ENCODE data around the gene GRIN2C. TPM values are rescaled to one million over a fixed set of nuclear protein-coding genes. Genes with fewer than 3 reads are reported as not detected.

Gene GRIN2C
- total RNA-seq, 2 donors from 2014 or later, result 25.2 to 38.8 TPM

DNA sequence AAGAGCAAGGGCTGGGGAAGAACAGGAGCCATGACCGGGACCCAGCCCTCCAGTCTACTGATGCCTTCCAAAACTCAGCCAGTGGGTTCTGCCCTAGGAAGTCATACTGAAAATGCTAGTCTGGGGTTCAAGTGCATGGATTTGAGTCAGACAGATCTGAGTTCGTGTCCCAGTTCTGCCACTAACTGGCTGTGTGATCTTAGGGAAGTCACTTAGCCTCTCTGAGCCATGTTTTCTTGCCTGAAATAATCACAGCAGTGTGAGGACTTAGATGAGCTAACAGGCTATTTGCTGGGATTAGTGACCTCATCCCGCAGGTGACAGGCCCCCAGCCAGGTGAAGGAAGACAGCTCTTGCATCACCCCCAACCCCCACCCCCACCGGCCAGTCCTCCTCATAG is 4.4 kb downstream of the GRIN2C start:
- intact Hi-C loops (cut with DNase I), result loop anchor here in 1 of 2 donors (5.0 kb wide), 1 partner anchor 48 kb away; no protein-coding TSS in a partner anchor
- DNase-seq, result no peak
- ATAC-seq, result no peak

DNA sequence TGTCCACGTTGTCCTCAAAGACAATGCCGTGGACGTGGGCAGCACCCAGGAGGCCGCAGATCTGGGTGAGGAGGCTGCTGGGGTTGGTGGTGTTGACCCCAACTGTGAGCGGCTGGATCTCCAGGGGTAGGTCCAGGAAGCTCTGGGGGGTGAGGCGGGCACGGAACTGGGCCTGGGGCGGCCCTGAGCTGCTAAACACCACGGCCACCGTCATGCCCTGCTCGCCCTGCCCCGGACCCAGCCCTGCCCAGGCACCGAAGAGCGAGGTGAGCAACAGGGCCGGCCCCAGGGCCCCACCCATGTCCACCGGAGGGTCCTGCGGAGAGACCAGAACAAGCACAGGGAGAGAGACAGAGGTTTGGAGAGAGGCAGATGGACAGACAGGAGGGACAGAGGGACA is 4.9 kb downstream of the GRIN2C start:
- DNase-seq, result no peak
- no peak for ATAC-seq
- intact Hi-C loops (cut with DNase I), result loop anchor here in 1 of 2 donors (5.0 kb wide), 1 partner anchor 47 kb away; no protein-coding TSS in a partner anchor

DNA sequence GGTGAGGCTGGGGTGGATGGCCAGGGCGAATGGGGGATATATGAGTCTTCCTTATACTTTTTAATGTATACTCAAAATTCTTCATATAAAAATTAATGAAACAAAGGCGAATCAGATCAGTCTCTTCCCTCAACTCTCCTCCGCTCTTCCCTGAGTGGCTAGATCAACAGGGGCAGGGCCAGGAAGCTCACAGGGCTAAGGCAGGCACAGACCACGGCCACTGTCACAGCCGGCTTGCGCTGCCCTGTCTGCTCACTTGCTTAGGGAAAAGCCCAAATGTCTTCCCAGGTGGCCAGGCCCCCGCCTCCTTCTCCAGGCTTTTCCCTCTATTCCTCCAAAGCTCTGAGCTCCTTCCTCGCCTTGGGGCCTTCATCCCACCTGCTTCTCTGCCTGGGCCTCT is 6.0 kb downstream of the GRIN2C start:
- DNase-seq (no peak), ATAC-seq (no peak)
- intact Hi-C loops (cut with DNase I), result no loop called here

DNA sequence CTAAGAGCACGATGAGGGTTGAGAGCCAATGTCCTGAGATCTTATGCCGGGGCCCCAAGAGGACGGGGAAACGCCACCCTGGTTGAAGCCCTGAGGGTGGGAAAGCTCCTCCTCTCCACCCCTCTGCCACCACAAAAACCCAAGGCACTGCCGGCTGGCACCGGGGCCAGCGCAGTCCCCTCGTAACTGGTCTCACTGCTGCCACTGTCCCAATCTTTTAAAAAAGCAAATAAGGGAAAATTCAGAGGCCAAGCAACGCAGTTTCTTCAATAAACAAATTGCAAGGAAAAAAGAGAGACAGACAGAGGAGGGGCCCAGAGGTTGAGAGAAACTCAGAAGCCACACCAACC is 6.7 kb downstream of the GRIN2C start:
- intact Hi-C loops (cut with DNase I), result no loop called here
- DNase-seq (no peak), ATAC-seq (no peak)

DNA sequence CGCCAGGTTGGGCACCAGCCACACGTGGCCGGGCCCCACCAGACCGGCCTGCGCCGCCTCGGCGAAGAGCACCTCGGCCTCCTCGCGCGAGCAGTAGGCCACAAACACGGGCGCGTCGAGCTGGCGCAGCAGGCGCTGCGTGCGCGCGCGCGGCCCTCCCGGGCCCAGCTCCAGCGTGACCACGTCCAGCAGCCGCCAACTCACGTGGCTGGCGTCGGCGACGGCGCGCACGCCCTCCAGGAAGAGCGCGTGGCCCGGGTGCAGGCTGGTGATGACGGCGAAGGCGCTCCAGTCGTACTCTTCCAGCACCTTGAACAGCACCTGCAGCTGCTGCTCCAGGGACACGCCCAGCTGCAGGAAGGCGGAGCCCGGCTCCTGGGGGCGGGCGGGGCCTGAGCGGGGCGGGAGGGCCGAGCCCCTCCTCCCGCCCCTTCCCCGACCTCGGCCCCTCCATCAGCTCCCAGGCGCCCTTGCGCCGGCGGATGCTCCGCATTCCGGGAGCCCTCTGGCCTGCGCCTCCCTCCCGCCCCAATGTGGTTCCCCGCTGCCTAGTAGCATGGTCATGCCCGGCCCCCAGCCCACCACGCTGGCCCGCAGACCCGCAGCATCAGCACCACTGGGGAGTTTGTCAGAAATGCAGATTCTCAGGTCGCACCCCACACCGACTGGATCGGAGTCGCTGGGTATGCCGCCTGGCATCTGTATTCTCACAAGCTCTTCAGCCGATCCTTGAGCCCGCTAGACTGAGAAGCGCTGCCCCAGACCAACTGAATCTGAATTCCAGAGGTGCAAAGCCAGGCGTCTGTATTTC is 7.2 kb downstream of the GRIN2C start:
- ATAC-seq (peak; percentile 35 to 39), DNase-seq (no peak)
- intact Hi-C loops (cut with DNase I), result no loop called here

DNA sequence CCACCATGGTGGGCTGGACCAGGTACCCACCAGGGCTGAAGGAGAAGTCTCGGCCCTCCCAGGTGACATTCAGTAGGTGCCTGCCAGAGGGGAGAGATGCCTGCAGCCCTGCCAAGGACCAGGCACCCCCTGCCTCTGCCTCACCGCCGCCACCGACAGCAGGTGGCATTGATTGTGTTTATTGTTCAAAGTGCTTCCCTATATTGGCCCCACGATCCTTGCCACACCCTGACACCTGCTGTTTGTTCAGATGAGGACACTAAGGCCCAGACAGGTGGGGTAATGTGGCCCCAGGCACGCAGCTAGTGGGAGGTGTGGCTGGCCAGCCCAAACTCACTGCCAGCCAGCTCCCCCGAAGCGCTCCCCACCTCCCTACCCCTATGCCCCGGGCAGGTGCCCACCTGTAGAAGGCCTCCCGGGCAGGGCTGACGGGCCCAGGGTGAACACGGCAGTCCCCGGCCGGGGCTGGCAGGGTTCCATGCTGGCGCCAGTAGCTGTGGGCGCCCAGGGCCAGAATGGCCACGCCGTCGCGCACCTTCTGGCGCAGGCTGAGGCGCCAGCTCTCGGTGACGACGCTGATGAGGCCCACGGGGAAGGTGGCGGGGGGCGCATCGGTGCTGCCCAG is 8.0 kb downstream of the GRIN2C start:
- intact Hi-C loops (cut with DNase I), result no loop called here
- ATAC-seq (no peak), DNase-seq (no peak)

DNA sequence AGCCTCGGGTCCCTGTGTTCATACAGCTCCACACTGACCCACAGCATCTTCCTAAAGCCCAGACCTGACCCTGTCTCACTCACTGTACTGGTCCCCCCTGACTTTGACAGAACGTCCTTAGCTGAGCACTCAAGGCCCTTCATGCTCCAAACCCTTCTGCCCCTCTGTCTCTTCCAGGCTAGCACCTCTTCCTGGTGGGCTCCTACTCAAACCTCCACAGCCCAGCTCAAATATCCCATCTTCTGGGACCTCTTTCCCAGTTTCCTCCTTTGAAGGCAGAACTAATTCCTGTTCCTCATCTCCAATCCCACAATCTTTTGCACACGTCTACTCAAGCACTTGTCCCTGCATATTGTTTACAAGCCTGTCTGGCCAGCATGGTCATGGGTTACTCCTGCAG is 8.8 kb downstream of the GRIN2C start:
- intact Hi-C loops (cut with DNase I), result no loop called here
- DNase-seq (no peak), ATAC-seq (no peak)

DNA sequence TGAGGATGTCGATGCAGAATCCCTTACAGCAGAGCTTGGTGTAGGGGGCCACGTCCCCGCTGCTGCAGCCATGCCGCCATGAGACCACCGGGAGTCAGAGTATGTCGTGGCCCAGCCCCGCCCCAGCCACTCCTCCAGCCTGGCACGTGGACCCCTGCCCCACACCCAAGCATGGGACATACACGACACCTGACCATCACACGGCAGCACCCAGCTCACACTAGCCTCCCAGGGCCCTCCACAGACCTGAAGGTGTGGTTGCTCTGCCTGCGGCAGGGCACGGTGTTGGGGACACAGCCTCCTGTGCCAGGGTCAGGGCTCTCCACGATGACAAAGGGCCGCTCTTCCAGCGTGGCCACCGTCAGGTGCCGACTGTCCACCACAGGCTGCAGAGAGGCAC is 9.4 kb downstream of the GRIN2C start:
- intact Hi-C loops (cut with DNase I), result no loop called here
- ATAC-seq, result no peak
- DNase-seq, result no peak

DNA sequence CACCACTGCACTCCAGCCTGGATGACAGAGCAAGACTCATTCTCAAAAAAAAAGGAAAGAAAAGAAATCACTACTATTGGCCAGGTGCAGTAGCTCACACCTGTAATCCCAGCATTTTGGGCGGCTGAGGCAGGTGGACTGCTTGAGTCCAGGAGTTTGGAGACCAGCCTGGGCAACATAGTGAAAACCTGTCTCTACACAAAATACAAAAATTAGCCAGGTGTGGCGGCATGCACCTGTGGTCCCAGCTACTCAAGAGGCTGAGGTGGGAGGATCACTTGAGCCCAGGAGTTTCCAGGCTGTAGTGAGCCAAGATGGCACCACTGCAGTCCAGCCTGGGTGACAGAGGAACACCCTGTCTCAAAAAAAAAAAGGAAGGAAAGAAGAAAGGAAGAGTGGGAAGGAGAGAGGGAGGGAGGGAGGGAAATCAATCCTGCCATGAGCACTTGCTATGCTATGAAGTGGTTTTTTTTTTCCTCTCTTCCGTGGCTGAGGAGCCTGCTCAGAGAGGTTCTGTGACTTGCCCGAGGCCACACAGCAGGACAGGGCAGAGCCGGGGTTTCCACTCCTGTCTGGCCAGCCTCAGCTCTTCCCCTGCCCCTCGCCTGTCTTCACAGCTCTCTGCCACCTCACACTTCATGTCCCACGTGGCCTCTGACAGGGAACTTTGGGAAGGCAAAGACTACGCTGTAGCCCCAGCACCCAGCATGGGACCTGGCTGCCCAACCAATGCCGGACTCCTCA is 10.9 kb downstream of the GRIN2C start:
- intact Hi-C loops (cut with DNase I), result no loop called here
- ATAC-seq (no peak), DNase-seq (no peak)

DNA sequence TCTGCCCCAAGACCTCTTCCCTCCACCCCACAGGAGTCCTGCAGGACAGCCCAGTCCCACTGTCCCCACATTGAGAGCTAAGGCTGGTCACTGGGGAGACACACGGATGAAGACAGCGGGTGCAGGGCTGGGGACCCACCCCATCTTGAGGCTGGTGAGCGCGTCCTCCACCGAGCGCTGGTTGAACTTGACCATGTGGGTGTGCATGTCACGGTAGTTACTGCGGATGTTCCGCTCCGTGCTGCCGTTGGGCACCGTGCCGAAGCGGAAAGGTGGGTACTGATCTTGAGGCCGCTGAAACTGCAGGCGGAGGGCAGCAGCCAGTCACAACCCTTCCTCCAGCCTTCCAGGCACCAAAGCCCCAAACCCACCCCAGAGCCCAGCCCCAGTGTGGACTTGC is 13.1 kb downstream of the GRIN2C start:
- DNase-seq (no peak), ATAC-seq (no peak)
- intact Hi-C loops (cut with DNase I), result no loop called here

DNA sequence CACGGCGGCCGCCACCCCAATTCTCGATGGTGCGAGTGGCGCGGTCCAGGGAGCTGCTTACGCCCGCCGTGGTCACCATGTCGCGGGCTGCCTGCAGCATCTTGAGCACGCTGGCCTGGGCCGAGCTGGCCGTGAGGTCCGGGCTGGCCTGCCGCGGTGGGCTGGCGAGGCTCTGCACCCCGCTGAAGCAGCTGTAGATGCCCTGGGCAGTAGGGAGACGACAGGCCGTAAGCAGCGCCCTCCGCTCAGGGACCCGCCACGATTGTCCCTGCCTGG is 16.4 kb downstream of the GRIN2C start:
- intact Hi-C loops (cut with DNase I), result loop anchor here in 1 of 2 donors (2.0 kb wide), 1 partner anchor 20 kb away; no protein-coding TSS in a partner anchor
- no peak for DNase-seq

DNA sequence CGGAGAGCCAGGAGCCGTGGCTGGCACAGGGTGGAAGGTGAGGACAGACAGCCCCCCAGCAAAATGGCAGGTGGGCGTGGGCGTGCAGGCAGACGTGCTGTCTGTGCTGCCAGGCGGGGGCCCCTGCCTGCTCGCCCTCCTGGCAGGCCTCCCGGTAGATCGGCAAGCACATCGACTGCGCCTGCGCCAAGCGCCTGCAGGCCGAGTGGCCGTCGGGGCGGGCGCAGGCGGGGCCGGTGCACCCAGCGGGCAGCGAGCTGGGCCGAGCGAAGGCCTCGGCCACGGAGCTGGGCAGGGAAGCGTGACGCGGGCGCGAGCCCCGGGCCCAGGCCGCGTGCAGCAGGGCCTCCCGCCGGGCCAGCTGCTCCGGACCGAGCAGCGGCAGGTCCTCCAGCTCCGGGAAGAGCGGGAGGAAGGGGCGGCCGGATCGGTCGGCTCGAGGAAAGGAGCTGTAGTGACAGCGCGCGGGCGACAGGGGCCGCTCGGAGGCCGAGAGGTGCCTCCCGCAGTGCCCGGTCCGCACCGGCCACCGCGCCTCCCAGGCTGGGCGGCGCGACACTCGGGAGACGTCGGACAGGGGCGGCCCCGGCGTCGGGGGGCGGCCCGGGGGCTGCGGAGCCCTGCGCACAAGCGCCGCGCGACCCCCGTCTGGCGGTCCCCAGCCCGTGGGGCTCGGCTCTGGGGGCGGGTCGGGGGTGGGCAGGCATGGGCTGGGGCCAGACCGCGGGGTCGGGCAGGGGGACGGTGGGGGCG is 16.9 kb downstream of the GRIN2C start:
- peak; percentile 83 to 86 for ATAC-seq
- DNase-seq, result peak; percentile 87
- intact Hi-C loops (cut with DNase I), result loop anchor here in 1 of 2 donors (2.0 kb wide), 1 partner anchor 20 kb away; no protein-coding TSS in a partner anchor

More for the DNA sequence above, 16.4 kb downstream of the GRIN2C start:
- ATAC-seq, result no peak

DNA sequence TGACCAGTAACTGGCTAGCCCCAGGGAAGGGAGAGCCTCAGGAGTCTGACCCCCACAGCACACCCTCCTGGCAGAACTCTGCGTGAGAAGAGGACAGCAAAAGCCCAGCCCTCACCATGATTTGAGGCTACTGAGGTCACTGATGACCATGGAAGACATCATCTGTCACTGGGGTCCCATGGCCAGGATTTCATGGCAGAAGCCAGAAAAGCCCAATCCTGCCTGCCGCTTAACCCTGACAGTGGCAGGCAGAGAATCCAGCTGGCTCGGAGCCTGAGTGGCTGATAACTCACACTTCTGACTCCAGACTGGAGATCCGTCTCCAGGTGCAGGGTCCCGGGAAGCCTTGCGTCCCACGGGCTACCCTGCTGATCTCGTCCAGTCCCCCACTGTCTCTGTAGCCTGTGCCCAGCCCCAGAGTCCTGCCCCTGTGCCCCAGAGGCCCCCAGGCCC is 17.5 kb downstream of the GRIN2C start:
- intact Hi-C loops (cut with DNase I), result loop anchor here in 1 of 2 donors (2.0 kb wide), 1 partner anchor 21 kb away; no protein-coding TSS in a partner anchor
- DNase-seq, result no peak
- ATAC-seq, result peak; percentile 10

DNA sequence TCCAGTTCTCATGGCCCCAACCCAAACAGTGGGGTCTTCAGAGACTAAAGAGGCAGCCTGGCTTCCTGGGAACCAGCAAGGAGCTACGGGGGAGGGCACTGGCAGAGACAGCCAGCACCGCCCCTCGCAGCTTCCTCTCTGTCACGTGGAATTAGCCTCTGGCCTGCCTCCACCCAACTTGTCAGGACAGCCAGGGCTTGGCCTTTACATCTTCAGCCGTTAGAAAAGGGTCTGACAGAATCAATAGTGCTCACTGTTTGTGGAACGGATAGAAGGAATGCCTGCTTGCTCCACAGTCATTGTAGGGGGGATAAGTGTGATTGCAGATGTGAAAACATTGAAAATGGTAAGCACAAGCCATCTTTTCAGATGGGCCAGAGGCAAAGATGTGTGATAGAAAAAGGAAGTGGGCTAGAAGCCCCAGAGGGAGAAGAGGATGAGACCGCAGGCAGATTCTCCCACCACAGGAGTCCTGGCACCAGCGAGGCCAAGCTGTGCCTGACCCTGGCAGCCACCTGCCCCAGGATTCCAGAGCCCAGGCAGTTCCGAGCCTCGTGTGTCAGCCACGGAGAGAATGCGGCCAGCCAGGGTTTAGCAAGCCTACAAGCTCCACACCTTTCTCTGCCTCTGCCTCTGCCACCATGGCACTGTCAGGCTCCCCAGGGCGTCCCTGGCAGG is 18.6 kb downstream of the GRIN2C start:
- intact Hi-C loops (cut with DNase I), result no loop called here
- peak; percentile 87 for DNase-seq
- ATAC-seq, result peak; percentile 64 to 68

DNA sequence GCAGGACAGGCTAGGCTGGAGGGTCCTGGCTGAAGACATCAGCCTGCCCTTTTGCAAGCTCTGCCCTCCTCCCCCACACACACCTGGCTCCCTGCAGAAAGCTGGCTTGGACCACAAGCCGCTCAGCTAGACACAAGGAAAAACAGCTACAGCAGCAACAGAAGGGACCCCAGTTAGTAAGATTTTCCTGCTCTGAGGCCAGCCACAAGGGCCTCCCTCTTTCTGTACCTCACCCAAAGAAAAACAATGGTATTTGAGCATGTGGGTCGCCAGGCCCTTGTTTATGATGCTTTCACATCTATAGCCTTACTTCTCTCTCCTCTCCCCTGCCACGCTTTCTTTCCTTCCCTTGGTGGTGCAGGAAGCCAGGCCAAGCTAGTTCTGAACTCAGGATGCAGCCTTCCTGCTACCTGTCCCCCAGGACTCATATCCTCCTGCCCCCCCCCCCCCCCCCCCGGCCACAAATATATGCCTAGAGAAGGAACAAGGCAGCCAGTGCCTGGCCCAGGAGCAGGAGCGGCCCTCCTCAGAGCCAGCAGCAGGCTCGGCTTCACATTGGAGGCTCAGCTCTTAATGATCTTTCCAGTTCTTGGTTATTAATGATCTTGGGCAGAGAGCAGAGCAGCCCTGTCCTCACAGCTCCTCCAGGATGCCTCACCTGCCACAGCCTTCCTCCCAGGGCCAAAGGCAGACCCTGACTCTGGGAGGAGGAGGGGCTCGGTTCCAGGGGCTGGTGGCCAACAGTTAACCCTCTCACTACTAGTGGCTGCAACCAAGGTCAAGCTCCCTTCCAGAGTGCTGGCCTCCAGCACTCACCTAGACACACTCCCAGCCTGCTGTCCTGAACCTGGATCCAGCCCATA is 19.5 kb downstream of the GRIN2C start:
- ATAC-seq (no peak), DNase-seq (no peak)
- intact Hi-C loops (cut with DNase I), result no loop called here

DNA sequence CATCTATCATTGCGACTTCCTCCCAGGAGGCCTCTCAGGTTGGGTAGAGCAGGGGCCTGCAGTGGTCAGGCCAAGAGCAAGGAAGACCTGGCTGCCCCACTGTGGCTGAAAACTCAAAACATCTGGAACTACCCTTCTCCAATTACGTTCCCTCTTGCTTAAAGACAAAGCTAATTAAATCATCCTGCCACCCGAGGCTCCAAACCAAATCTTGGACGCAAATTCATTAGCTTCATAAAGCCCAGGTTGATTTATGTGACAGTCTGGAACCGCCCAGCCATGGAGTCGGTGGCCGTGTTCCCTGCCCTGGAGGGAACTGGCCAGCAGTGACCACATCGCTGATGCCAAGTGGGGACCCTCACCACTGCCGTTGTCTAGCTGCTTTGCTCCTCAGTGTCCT is 21.4 kb downstream of the GRIN2C start:
- intact Hi-C loops (cut with DNase I), result no loop called here
- DNase-seq (no peak), ATAC-seq (no peak)

DNA sequence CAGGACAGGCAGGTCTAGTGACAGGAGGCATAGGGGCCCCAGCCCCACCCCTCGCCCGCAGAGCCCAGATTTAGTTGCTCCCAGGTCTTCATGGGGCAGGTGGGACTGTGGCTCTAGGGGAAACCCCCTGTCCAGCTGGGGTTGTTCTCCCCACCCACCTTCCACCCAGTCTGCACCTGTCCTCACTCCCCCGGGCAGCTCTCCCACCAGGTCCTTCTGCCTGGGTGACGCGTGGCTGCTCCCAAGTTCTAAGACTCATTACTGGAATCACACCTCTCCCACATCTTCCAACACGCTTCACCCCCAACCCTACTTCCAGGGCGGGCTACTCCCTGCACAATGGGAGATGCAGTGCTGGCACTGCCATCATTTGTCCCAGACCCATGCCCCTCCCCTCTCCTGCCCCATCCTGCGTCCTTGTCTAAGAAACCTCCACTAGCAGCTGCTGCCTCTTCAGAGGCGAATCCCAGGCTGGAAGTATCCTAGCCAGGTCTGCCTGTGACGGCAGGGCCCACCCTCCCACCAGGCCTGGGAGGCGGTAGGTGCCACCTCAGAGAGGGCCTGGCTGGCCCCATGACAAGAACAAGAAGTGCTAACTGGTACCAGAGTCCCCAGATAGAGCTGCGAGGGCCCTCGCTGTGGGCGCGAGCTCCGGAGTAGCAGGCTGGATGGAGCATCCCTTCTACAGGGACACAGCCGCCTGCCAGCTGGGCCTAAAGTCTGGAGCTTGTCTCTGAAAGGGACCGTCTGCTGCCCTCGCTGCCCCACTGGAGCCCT is 22.8 kb downstream of the GRIN2C start:
- intact Hi-C loops (cut with DNase I), result no loop called here
- DNase-seq, result no peak
- ATAC-seq, result no peak
